Left ventricle myocardium inferior (tissue), 1 donor: Measurements from ENCODE around the gene PIEZO2. TPM values are rescaled to one million over a fixed set of nuclear protein-coding genes. Genes with fewer than 3 reads are reported as not detected.

ENCODE experiments used
- DNase-seq: peaks from one replicate; pipeline ENCODE4 v3.0.0-alpha.2; 2020
- H3K27ac ChIP-seq: fragments of 200-600 bp; replicated peaks from 2 replicates; pipeline ENCODE4 v1.8.0; 2021
- H3K27me3 ChIP-seq: fragments of 200-600 bp; 2 replicates; pipeline ENCODE4 v1.8.0; 2021; ENCODE audit warnings: low read depth
- H3K36me3 ChIP-seq: fragments of 200-600 bp; 2 replicates; pipeline ENCODE4 v1.8.0; 2021
- H3K4me1 ChIP-seq: fragments of 200-600 bp; 2 replicates; pipeline ENCODE4 v1.8.0; 2021
- H3K4me3 ChIP-seq: fragments of 200-600 bp; 2 replicates; pipeline ENCODE4 v1.8.0; 2021; ENCODE audit warnings: mild to moderate bottlenecking, moderate library complexity
- H3K9me3 ChIP-seq: fragments of 200-600 bp; replicated peaks from 2 replicates; pipeline ENCODE4 v1.8.0; 2021
- CTCF ChIP-seq: fragments of 200-600 bp; IDR thresholded peaks from 2 replicates; pipeline ENCODE4 v1.8.0; 2021; ENCODE audit warnings: antibody characterized with exemption, mild to moderate bottlenecking, borderline replicate concordance
- intact Hi-C: fragments of 100-400 bp; cut with micrococcal nuclease; formaldehyde crosslinking; loops from one replicate; pipeline ENCODE4 v1.11.0; 2022
- total RNA-seq: library from RNA; stranded (reverse); fragmentation: NEBNext Ultra II Directional; extraction: Animal tissue kit (Norgen Biotek cat#: 25700); gene quantifications from one replicate; pipeline ENCODE4 v1.2.1, GENCODE V29; 2021
- donor health status: DM: no; HTN: yes; CAD: no; lungs with severe emphysema.

PIEZO2 gene
- total RNA-seq, 1 donor from 2014 or later: 0.33 TPM

- no peak for DNase-seq
- intact Hi-C loops: no loop called here
- Histone ChIP-seq H3K36me3 (no peaks in the 10 kb centered on the region), H3K27ac (no peak overlapping the region), H3K27me3 (peaks cover 26% of the 10 kb centered on the region), H3K9me3 (no peaks in the 10 kb centered on the region), H3K4me3 (no peak overlapping the region), H3K4me1 (no peaks in the 10 kb centered on the region)
- no peak for TF ChIP-seq CTCF
Observed at GRCh38 chr18:10752382-10752781, 397.0 kb downstream of the PIEZO2 start.

- TF ChIP-seq CTCF: no peak
- peaks cover 27% of the 10 kb centered on the region for H3K27me3 ChIP-seq
- intact Hi-C loops: no loop called here
- H3K36me3 ChIP-seq: no peaks in the 10 kb centered on the region
- no peaks in the 10 kb centered on the region for H3K9me3 ChIP-seq
- H3K4me1 ChIP-seq: no peaks in the 10 kb centered on the region
- no peak overlapping the region for H3K4me3 ChIP-seq
- no peak for DNase-seq
- no peak overlapping the region for H3K27ac ChIP-seq
Observed at GRCh38 chr18:10751653-10752052, 397.7 kb downstream of the PIEZO2 start.

GRCh38 chr18:10750191-10751035 lies 399.0 kb downstream of the PIEZO2 start:
- no peak for TF ChIP-seq CTCF
- H3K4me3 ChIP-seq: no peak overlapping the region
- no peaks in the 10 kb centered on the region for H3K4me1 ChIP-seq
- no peaks in the 10 kb centered on the region for H3K9me3 ChIP-seq
- H3K27ac ChIP-seq: no peak overlapping the region
- intact Hi-C loops: no loop called here
- no peak for DNase-seq
- no peaks in the 10 kb centered on the region for H3K36me3 ChIP-seq
- peaks cover 30% of the 10 kb centered on the region for H3K27me3 ChIP-seq

- intact Hi-C loops: no loop called here
- Histone ChIP-seq H3K4me3 (no peak overlapping the region), H3K27ac (no peak overlapping the region), H3K27me3 (peaks cover 13% of the 10 kb centered on the region), H3K36me3 (no peaks in the 10 kb centered on the region), H3K4me1 (no peaks in the 10 kb centered on the region), H3K9me3 (no peaks in the 10 kb centered on the region)
- TF ChIP-seq CTCF: no peak
- DNase-seq: no peak
Observed at GRCh38 chr18:10748641-10749040, 400.7 kb downstream of the PIEZO2 start.

GRCh38 chr18:10745971-10746370 lies 403.4 kb downstream of the PIEZO2 start:
- H3K36me3 ChIP-seq: no peaks in the 10 kb centered on the region
- intact Hi-C loops: no loop called here
- H3K9me3 ChIP-seq: no peaks in the 10 kb centered on the region
- no peaks in the 10 kb centered on the region for H3K4me1 ChIP-seq
- H3K4me3 ChIP-seq: no peak overlapping the region
- no peak for TF ChIP-seq CTCF
- no peak for DNase-seq
- H3K27ac ChIP-seq: no peak overlapping the region
- peaks cover 6% of the 10 kb centered on the region for H3K27me3 ChIP-seq
